Stimulated activated CD4-positive, alpha-beta T cell treated with anti-CD3 and anti-CD28 coated beads, Interleukin-4, amount 100 ng/mL, for 24 hours (primary cell): ENCODE measurements around the gene FAM151B.

Source experiments
- DNase-seq: peaks from one replicate; pipeline ENCODE4 v3.0.0-alpha.2; 2020

Gene FAM151B

GRCh38 chr5:80591352-80591751 lies 103.5 kb downstream of the FAM151B start:
- DNase-seq, result no peak

GRCh38 chr5:80592105-80592504 lies 104.2 kb downstream of the FAM151B start:
- DNase-seq, result no peak
